GM21381 (cell line): Measurements from ENCODE around the gene DLX4.

Experiments
- ATAC-seq: cut with Tn5 transposase; IDR thresholded peaks from one replicate; pipeline ENCODE4 v1.9.1; 2021; ENCODE audit warnings: mild to moderate bottlenecking, moderate library complexity; ENCODE audit not compliant: unreplicated experiment

Gene DLX4

GRCh38 chr17:49998836-49999511 lies 30.0 kb downstream of the DLX4 start:
- no peak for ATAC-seq

- no peak for ATAC-seq
Observed at GRCh38 chr17:50003911-50004310, 34.9 kb downstream of the DLX4 start.

- no peak for ATAC-seq
Observed at GRCh38 chr17:50009282-50009681, 40.3 kb downstream of the DLX4 start.

GRCh38 chr17:50013079-50013478 lies 44.1 kb downstream of the DLX4 start:
- no peak for ATAC-seq

DNA sequence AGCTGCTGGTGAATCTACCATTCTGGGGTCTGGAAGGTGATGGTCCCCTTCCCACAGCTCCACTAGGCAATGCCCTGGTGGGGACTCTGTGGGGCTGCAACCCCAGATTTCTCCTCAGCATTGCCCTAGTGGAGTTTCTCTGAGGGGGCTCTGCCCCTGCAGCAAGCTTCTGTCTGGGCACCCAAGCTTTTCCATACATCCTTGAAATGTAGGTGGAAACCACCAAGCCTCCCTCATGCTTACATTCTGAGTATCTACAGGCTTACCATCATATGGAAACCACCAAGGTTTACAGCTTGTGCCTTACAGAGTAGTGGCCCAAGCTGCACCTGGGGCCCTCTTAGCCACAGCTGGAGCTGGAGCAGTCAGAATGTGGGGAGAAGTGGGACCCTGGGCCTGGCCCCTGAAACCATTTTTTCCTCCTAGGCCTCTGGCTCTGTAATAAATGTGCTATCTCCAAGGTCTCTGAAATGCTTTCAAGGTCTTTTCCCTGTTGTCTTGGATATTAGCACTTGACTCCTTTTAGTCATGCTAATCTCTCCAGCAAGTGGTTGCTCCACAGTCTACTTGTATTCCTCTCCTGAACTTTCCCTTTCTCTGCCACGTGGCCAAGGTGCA lies 45.6 kb downstream of the DLX4 start:
- ATAC-seq: no peak

GRCh38 chr17:50015146-50015545 lies 46.2 kb downstream of the DLX4 start:
- no peak for ATAC-seq

GRCh38 chr17:50018909-50019308 lies 49.9 kb downstream of the DLX4 start:
- ATAC-seq: no peak

GRCh38 chr17:50020841-50021599 lies 52.0 kb downstream of the DLX4 start:
- no peak for ATAC-seq

DNA sequence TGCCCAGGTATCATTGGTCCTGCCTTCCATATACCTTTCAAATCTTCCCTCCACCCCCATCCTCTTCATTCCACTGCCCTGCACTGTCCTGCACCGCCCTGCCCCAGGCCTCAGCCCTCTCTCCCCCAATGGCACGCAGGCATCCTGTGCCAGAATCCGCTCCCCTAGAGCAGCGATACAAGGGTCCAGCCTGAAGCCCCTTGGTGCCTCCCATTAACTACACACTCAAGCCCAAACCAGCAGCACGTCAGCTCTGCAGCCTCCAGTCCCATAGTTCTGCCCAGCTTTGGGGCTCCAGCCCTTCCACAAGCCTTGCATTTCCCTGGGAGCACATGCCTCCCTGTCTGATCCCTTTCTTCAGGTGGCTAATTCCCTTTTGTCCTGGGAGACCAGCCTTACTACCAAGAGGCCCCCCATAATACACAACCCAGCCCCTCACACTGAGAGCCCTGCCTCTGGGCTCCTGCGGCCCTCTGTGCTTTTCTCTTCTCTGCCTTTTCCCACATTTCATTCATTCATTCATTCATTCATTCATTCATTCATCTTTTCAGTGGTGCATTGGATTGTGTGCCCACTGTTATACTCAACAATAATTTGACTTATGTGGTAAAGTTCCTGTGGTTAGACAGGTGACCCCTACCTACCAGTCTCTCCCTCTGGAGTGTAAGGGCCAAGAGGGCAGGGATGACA lies 52.8 kb downstream of the DLX4 start:
- no peak for ATAC-seq

DNA sequence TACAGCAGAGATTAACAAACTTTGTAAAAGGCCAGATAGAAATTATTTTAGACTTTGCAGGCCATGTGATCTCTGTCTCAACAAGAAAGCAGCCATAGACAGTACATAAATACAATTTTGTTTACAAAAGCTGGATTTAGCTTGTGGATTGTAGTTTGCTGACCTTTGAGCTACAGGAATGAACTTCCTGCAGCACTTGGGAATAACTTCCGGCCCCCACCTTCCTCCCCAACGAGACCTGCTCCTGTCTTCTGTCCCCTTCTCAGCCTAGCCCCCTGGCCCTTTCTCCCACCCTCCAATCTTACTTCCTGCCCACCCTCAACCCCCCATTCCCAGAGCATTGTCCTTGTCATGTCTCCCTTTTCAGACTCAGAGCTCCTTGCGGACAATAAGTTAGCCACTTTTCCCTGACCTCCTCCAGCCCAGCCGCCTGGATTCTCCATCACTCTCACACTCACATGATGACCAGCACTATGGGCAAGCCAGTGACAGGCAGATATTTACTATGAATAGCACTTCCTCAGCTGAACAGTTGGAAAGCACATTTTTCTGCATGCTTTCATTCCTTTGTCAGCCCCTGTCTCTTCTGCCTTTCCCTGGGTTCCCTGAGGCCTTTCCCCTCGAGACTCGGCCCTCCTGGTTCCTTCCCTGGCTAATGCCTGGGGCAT lies 53.6 kb downstream of the DLX4 start:
- ATAC-seq: no peak

GRCh38 chr17:50023520-50023919 lies 54.5 kb downstream of the DLX4 start:
- no peak for ATAC-seq
